Skeletal muscle satellite cell (primary cell): ENCODE results near the gene AKR1C3.
A peak's percentile ranks its signal among the peaks of the same experiment; 100 is the strongest.

Source experiments
- H3K27me3 ChIP-seq: 2 replicates; pipeline ENCODE4 v1.7.0; 2013; ENCODE audit warnings: low read length; ENCODE audit not compliant: control insufficient read depth, insufficient read depth
- H3K36me3 ChIP-seq: 2 replicates; pipeline ENCODE4 v1.7.0; 2013; ENCODE audit warnings: mild to moderate bottlenecking, control low read depth, low read length; ENCODE audit not compliant: insufficient read depth
- H3K4me1 ChIP-seq: 2 replicates; pipeline ENCODE4 v1.7.0; 2013; ENCODE audit warnings: low read length; ENCODE audit not compliant: control insufficient read depth, insufficient read depth
- H3K4me2 ChIP-seq: 2 replicates; pipeline ENCODE4 v1.7.0; 2013; ENCODE audit warnings: mild to moderate bottlenecking, low read length
- H3K4me3 ChIP-seq: 2 replicates; pipeline ENCODE4 v1.7.0; 2013; ENCODE audit warnings: low read length
- H3K9ac ChIP-seq: 2 replicates; pipeline ENCODE4 v1.7.0; 2013; ENCODE audit warnings: mild to moderate bottlenecking, low read depth, low read length, moderate library complexity
- H3K9me3 ChIP-seq: replicated peaks from 2 replicates; pipeline ENCODE4 v1.7.0; 2013; ENCODE audit warnings: mild to moderate bottlenecking, control low read depth, low read length

Gene AKR1C3

DNA sequence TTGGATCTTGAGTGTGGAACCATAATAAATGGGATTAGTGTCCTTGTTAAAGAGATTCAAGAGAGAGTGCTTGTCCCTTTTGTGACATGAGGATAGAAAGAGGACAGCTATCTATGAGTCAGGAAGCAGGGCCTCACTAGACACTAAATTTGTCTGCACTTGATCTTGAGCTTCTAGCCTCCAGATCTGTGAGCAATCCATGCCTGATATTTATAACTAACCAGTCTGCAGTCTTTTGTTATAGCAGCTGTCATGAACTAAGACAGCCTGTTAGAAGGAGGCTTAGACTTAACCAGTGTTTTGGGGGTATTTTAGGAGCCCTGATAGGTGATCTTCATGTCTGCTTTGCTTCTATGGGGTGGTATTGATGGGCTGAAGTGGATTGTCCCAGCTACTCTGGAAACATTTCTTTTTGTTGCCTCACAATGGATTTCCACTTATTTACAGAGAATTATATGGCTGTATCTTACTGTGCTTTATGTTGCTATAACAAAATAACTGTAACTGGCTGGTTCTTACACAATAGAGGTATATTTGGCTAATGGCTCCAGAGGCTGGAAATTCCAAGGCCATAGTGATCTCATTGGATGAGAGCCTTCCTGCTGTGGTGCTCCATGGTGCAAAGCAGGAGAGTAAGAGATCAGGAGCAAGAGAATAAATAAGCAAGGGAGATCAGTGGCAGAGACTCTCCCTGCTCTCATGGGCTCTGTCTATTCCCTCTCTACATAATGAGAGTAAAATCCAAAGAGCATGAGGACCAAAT, 23.4 kb upstream of the AKR1C3 start:
- Histone ChIP-seq H3K27me3 (no peaks in the 10 kb centered on the region), H3K9me3 (no peaks in the 10 kb centered on the region), H3K36me3 (no peaks in the 10 kb centered on the region), H3K4me1 (peaks cover 20% of the 10 kb centered on the region), H3K4me2 (peak overlapping the region; percentile 56), H3K4me3 (peak overlapping the region; percentile 17), H3K9ac (peak overlapping the region; percentile 54)

DNA sequence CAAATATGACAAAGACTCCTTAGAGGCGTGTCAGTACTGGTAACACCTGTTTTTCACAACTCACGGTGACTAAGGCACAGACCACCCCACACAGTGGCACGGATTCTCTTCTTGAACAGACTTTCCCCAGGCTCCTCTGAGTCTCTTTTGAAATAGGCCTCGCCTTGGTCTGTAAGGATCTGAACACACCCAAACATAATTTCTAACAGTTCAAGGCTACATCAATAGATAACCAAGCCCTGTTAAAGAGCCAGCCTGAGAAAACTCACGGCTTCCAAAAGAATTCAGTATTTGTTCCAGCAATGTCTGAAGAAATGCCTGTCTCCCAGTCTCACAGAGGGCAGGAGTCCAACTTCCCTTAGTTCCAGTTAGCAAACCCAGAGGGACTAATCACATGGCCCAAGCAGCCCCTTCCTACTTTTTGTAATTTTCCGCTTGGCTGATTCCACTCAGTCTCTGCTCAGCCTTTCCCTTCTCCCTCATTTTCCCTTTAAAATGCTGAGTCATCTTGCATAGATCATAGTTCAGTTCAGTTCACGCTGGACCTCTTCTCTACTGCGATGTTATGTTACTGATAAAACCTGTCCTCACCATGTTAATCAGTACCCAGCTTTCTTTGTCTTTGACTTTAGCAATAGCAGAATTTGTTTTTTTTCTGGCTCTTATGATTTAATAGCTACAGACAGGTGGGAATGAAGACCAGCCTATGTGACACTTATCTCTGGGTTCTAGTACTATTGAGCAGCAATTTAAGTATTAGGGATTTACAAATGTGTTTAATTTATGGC, 22.6 kb upstream of the AKR1C3 start:
- Histone ChIP-seq H3K4me1 (peaks cover 24% of the 10 kb centered on the region), H3K9ac (peak overlapping the region; percentile 54), H3K9me3 (no peaks in the 10 kb centered on the region), H3K4me2 (peak overlapping the region; percentile 56), H3K27me3 (no peaks in the 10 kb centered on the region), H3K4me3 (peak overlapping the region; percentile 17), H3K36me3 (no peaks in the 10 kb centered on the region)

GRCh38 chr10:5073659-5074058, 20.6 kb upstream of the AKR1C3 start:
- H3K9me3 ChIP-seq: no peaks in the 10 kb centered on the region
- no peak overlapping the region for H3K4me2 ChIP-seq
- H3K9ac ChIP-seq: no peak overlapping the region
- no peaks in the 10 kb centered on the region for H3K27me3 ChIP-seq
- peaks cover 30% of the 10 kb centered on the region for H3K4me1 ChIP-seq
- no peaks in the 10 kb centered on the region for H3K36me3 ChIP-seq
- H3K4me3 ChIP-seq: no peak overlapping the region

DNA sequence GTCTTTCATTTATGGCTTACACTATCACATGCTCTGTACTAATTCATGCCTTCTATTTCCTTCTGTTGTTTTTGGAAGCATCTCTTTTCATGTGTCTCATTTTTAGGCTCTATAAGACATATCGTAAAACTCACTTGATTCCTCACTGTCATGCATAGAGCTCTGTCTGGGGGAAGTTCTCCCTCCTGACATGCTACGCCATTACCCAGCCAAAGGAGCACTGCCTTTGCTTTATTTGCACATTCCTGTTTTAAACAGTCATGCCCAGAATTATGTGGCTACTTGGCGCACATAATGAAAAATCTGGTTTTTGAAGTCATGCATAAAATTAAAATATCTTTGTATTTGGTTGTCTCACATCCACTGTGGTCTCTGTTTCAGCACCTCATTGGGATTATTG, 17.6 kb upstream of the AKR1C3 start:
- Histone ChIP-seq H3K9me3 (no peaks in the 10 kb centered on the region), H3K9ac (no peak overlapping the region), H3K4me3 (no peak overlapping the region), H3K4me2 (no peak overlapping the region), H3K27me3 (no peaks in the 10 kb centered on the region), H3K36me3 (no peaks in the 10 kb centered on the region), H3K4me1 (peaks cover 21% of the 10 kb centered on the region)

DNA sequence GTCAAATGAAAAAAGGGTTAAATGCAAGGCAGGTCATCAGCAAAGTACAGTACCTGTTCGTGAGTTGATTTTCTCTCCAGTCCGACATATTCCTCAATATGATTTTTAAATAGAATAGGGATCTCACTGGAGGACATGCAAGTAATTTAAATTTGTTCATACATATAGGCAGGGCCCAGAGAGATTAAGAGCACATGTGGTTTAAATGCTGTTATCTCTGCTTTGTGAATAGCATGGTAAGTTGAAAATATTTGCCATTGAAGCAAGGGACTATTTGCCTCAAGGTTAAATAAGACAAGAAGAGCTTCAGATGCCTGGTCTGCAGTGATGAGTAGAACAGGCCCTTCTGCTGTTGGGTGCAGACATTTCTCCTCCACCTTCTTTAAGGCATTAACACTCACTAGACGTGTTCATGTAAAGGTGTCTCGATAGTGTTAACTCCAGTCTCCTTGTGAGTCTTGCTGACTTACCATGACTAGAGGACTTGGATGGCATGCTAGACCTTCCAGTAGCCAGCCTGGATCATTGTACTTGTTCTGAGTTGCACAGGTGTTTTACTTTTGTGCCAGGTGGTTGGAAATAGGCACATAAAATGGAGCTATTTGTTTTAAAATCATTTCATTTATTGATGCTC, 15.6 kb upstream of the AKR1C3 start:
- Histone ChIP-seq H3K4me1 (peaks cover 16% of the 10 kb centered on the region), H3K4me2 (no peak overlapping the region), H3K36me3 (no peaks in the 10 kb centered on the region), H3K27me3 (no peaks in the 10 kb centered on the region), H3K9me3 (no peaks in the 10 kb centered on the region), H3K4me3 (no peak overlapping the region), H3K9ac (no peak overlapping the region)

GRCh38 chr10:5079306-5079830, 14.8 kb upstream of the AKR1C3 start:
- Histone ChIP-seq H3K36me3 (no peaks in the 10 kb centered on the region), H3K4me3 (no peak overlapping the region), H3K9ac (no peak overlapping the region), H3K4me1 (peaks cover 16% of the 10 kb centered on the region), H3K27me3 (no peaks in the 10 kb centered on the region), H3K9me3 (no peaks in the 10 kb centered on the region), H3K4me2 (no peak overlapping the region)

DNA sequence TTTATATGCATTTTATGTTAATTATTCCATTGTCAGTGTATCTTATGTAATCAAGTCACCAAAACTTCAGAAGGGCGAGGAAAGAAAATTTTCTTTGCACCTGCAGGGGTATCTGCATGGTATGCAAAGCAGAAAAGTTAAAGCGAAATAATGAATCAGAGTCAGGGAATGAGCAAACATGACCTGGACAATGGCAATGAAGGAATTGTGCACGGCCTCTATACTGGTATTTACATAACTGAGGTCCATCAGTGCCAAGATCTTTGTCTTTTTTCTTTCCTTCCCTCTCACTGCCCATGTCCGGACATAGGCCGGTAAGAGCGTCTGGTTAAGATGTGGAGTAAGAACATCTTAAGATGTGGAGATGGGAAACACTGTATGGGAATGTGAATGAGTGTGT, 14.4 kb upstream of the AKR1C3 start:
- H3K4me1 ChIP-seq: peaks cover 16% of the 10 kb centered on the region
- H3K9me3 ChIP-seq: no peaks in the 10 kb centered on the region
- no peak overlapping the region for H3K4me2 ChIP-seq
- H3K4me3 ChIP-seq: no peak overlapping the region
- no peaks in the 10 kb centered on the region for H3K27me3 ChIP-seq
- H3K9ac ChIP-seq: no peak overlapping the region
- no peaks in the 10 kb centered on the region for H3K36me3 ChIP-seq

GRCh38 chr10:5081091-5081490, 13.1 kb upstream of the AKR1C3 start:
- no peaks in the 10 kb centered on the region for H3K27me3 ChIP-seq
- H3K36me3 ChIP-seq: no peaks in the 10 kb centered on the region
- H3K9me3 ChIP-seq: no peaks in the 10 kb centered on the region
- H3K4me2 ChIP-seq: no peak overlapping the region
- no peak overlapping the region for H3K4me3 ChIP-seq
- H3K4me1 ChIP-seq: peaks cover 16% of the 10 kb centered on the region
- no peak overlapping the region for H3K9ac ChIP-seq

GRCh38 chr10:5088703-5089261, 5.4 kb upstream of the AKR1C3 start:
- Histone ChIP-seq H3K4me3 (no peak overlapping the region), H3K36me3 (no peaks in the 10 kb centered on the region), H3K9ac (no peak overlapping the region), H3K27me3 (no peaks in the 10 kb centered on the region), H3K4me1 (no peaks in the 10 kb centered on the region), H3K9me3 (no peaks in the 10 kb centered on the region), H3K4me2 (no peak overlapping the region)

DNA sequence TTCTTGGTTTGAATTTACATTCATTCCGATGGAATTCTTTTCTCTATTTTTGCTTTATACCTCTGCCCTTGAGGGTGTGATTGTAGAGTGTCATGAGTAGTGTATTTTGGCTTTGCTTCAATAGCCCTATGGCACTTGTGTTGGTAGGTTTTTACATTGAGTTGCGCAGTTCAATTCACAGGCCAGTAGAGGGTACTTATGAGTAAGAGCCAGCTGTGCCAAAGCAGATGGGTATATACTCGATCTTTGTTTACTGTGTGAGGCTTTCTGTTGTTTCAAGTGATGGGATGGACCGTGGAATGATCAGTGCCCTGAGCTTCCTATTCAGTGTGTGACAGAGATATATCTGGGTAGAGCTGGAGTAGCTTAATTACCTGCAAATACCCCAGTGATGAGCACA, 4.3 kb upstream of the AKR1C3 start:
- H3K9me3 ChIP-seq: no peaks in the 10 kb centered on the region
- no peak overlapping the region for H3K9ac ChIP-seq
- no peaks in the 10 kb centered on the region for H3K36me3 ChIP-seq
- H3K4me2 ChIP-seq: no peak overlapping the region
- H3K27me3 ChIP-seq: no peaks in the 10 kb centered on the region
- no peak overlapping the region for H3K4me3 ChIP-seq
- no peaks in the 10 kb centered on the region for H3K4me1 ChIP-seq

GRCh38 chr10:5090551-5090950, 3.7 kb upstream of the AKR1C3 start:
- Histone ChIP-seq H3K4me3 (no peak overlapping the region), H3K4me1 (peaks cover 2% of the 10 kb centered on the region), H3K4me2 (no peak overlapping the region), H3K36me3 (no peaks in the 10 kb centered on the region), H3K9ac (no peak overlapping the region), H3K27me3 (no peaks in the 10 kb centered on the region), H3K9me3 (no peaks in the 10 kb centered on the region)
